A549 (cell line): ENCODE measurements around the gene TOP2A. TPM values are rescaled to one million over a fixed set of nuclear protein-coding genes. Genes with fewer than 3 reads are reported as not detected.

Experiments
- ATAC-seq, 2 experiments: fragments of 200-7000 bp in 1 of 2; fragments of >200 bp in 1 of 2; cut with Nextera tagmentation in 1 of 2; cut with Tn5 transposase in 1 of 2; 3 replicates each; pipeline versions ENCODE4 v1.8.0 to v1.9.1; 2018 to 2020; ENCODE audit warnings: mild to moderate bottlenecking in 1 of 2, moderate library complexity in 1 of 2
- CTCF ChIA-PET: fragments of 300-600 bp; sonication (Branson Sonifier 250); formaldehyde crosslinking; extraction: SDS; loops from one replicate; lab custom pipeline; 2021; ENCODE audit warnings: antibody characterized with exemption, inconsistent platforms; lab: Yijun Ruan, JAX
- POLR2A ChIA-PET: fragments of 350-600 bp; formaldehyde crosslinking; extraction: SDS; loops from one replicate; lab custom pipeline; 2021; ENCODE audit warnings: antibody characterized with exemption, inconsistent platforms; lab: Yijun Ruan, JAX
- DNase-seq, 2 experiments: peaks; one replicate each; pipeline versions ENCODE4 v3.0.0 to v3.0.0-alpha.2; 2011 to 2016; ENCODE audit warnings: low read depth in 1 of 2, low spot score in 1 of 2
- FAIRE-seq: peaks from 2 replicates; lab custom pipeline; 2011; peaks lifted over from hg19 to GRCh38; lab: Jason Lieb, UNC
- H3K27ac ChIP-seq, 2 experiments: fragments of >200 bp; sonication (Bioruptor Twin); formaldehyde crosslinking; 3 replicates each; pipeline ENCODE4 v1.5.1; 2016 to 2017
- H3K4me1 ChIP-seq: fragments of >200 bp; sonication (Bioruptor Twin); formaldehyde crosslinking; 3 replicates; pipeline ENCODE4 v1.6.1; 2016
- H3K4me2 ChIP-seq: fragments of >200 bp; sonication (Bioruptor Twin); formaldehyde crosslinking; 3 replicates; pipeline ENCODE4 v1.6.1; 2016
- H3K4me3 ChIP-seq: fragments of >200 bp; sonication (Bioruptor Twin); formaldehyde crosslinking; 3 replicates; pipeline ENCODE4 v1.5.1; 2016
- H3K9me3 ChIP-seq: fragments of >200 bp; sonication (Bioruptor Twin); formaldehyde crosslinking; 3 replicates; pipeline ENCODE4 v1.6.1; 2016
- BHLHE40 ChIP-seq: IDR thresholded peaks from 2 replicates; pipeline ENCODE4 v1.6.1; 2012; ENCODE audit warnings: low read depth, low read length, inconsistent platforms
- CEBPB ChIP-seq, 2 experiments: fragments of >200 bp in 1 of 2; sonication (Bioruptor Twin) in 1 of 2; formaldehyde crosslinking in 1 of 2; IDR thresholded peaks; 2 replicates each; pipeline ENCODE4 v1.6.1; 2012 to 2016
- CHD2 ChIP-seq: fragments of 150-350 bp; IDR thresholded peaks from 2 replicates; pipeline ENCODE4 v1.6.1; 2014; ENCODE audit warnings: low read length; ENCODE audit not compliant: partially characterized antibody
- CTCF ChIP-seq: fragments of >200 bp; sonication (Bioruptor Twin); formaldehyde crosslinking; IDR thresholded peaks from 3 replicates; pipeline ENCODE4 v1.5.1; 2016
- EHF ChIP-seq: fragments of 250-450 bp; sonication (Bioruptor Pico); IDR thresholded peaks from 2 replicates; pipeline ENCODE4 v1.5.0; 2020; ENCODE audit warnings: mild to moderate bottlenecking
- FOSL2 ChIP-seq, 2 experiments: fragments of 450-650 bp in 1 of 2; fragments of >200 bp in 1 of 2; sonication (Bioruptor Twin) in 1 of 2; formaldehyde crosslinking; IDR thresholded peaks; 2 replicates each; pipeline versions ENCODE4 v1.5.0 to v1.6.1; 2016 to 2020; ENCODE audit warnings: mild to moderate bottlenecking in 1 of 2, moderate library complexity in 1 of 2
- FOXS1 ChIP-seq: fragments of 250-450 bp; sonication (Bioruptor Pico); IDR thresholded peaks from 2 replicates; pipeline ENCODE4 v1.5.0; 2020; ENCODE audit warnings: mild to moderate bottlenecking, moderate library complexity
- HOXA7 ChIP-seq: fragments of 250-450 bp; sonication (Bioruptor Pico); IDR thresholded peaks from 2 replicates; pipeline ENCODE4 v1.5.0; 2020; ENCODE audit warnings: mild to moderate bottlenecking, moderate library complexity
- HOXB13 ChIP-seq: fragments of 250-450 bp; sonication (Bioruptor Pico); IDR thresholded peaks from 2 replicates; pipeline ENCODE4 v1.5.0; 2020; ENCODE audit warnings: low read depth, mild to moderate bottlenecking, moderate library complexity
- HOXB5 ChIP-seq: fragments of 250-450 bp; sonication (Bioruptor Pico); IDR thresholded peaks from 2 replicates; pipeline ENCODE4 v1.5.0; 2020; ENCODE audit warnings: mild to moderate bottlenecking, moderate library complexity
- JUNB ChIP-seq: fragments of >200 bp; sonication (Bioruptor Twin); formaldehyde crosslinking; IDR thresholded peaks from 2 replicates; pipeline ENCODE4 v1.6.1; 2016
- KDM1A ChIP-seq: fragments of 200-600 bp; sonication (generic); IDR thresholded peaks from 2 replicates; pipeline ENCODE4 v1.6.1; 2016; ENCODE audit warnings: low read depth, mild to moderate bottlenecking
- KDM5A ChIP-seq: fragments of 200-600 bp; sonication (generic); IDR thresholded peaks from 2 replicates; pipeline ENCODE4 v1.6.1; 2016; ENCODE audit warnings: antibody characterized with exemption, mild to moderate bottlenecking
- MYC ChIP-seq: IDR thresholded peaks from 2 replicates; pipeline ENCODE4 v1.6.1; 2012; ENCODE audit warnings: mild to moderate bottlenecking, inconsistent platforms, low read length, improper control_type of control experiment, borderline replicate concordance
- NFE2L2 ChIP-seq: fragments of 150-350 bp; conservative IDR thresholded peaks from 2 replicates; pipeline ENCODE4 v1.6.1; 2014; ENCODE audit warnings: low read length
- NPAS2 ChIP-seq: fragments of 250-450 bp; sonication (Bioruptor Pico); IDR thresholded peaks from 2 replicates; pipeline ENCODE4 v1.8.0; 2022; ENCODE audit warnings: mild to moderate bottlenecking, moderate library complexity, borderline replicate concordance
- NR3C1 ChIP-seq: fragments of >200 bp; sonication (Bioruptor Twin); formaldehyde crosslinking; IDR thresholded peaks from 3 replicates; pipeline ENCODE4 v1.6.1; 2017
- PHF8 ChIP-seq: fragments of 200-600 bp; sonication (generic); IDR thresholded peaks from 2 replicates; pipeline ENCODE4 v1.6.1; 2016; ENCODE audit warnings: low read depth, mild to moderate bottlenecking, antibody characterized with exemption, moderate library complexity, borderline replicate concordance
- POLR2A ChIP-seq: IDR thresholded peaks from 2 replicates; pipeline ENCODE4 v1.6.1; 2012; ENCODE audit warnings: mild to moderate bottlenecking, low read length
- RARB ChIP-seq: fragments of 250-450 bp; sonication (Bioruptor Pico); IDR thresholded peaks from 2 replicates; pipeline ENCODE4 v1.8.0; 2021; ENCODE audit warnings: mild to moderate bottlenecking, moderate library complexity
- RFX5 ChIP-seq: fragments of 450-650 bp; IDR thresholded peaks from 2 replicates; pipeline ENCODE4 v1.7.1; 2014; ENCODE audit warnings: antibody characterized with exemption, mild to moderate bottlenecking, moderate library complexity
- RNF2 ChIP-seq: fragments of 200-600 bp; sonication (generic); IDR thresholded peaks from 2 replicates; pipeline ENCODE4 v1.6.1; 2016; ENCODE audit warnings: low read depth, mild to moderate bottlenecking, antibody characterized with exemption, moderate library complexity, borderline replicate concordance
- SREBF2 ChIP-seq: fragments of 450-650 bp; IDR thresholded peaks from 2 replicates; pipeline ENCODE4 v1.6.1; 2014; ENCODE audit warnings: mild to moderate bottlenecking, moderate library complexity
- TFCP2L1 ChIP-seq: fragments of 250-450 bp; sonication (Bioruptor Pico); IDR thresholded peaks from 2 replicates; pipeline ENCODE4 v1.5.0; 2021; ENCODE audit warnings: mild to moderate bottlenecking
- ZFP36 ChIP-seq: fragments of 450-650 bp; IDR thresholded peaks from 2 replicates; pipeline ENCODE4 v1.6.1; 2014; ENCODE audit warnings: borderline replicate concordance; ENCODE audit not compliant: partially characterized antibody
- ZNF302 ChIP-seq: fragments of 250-450 bp; sonication (Bioruptor Pico); IDR thresholded peaks from 2 replicates; pipeline ENCODE4 v1.9.0; 2021; ENCODE audit warnings: inconsistent platforms, mild to moderate bottlenecking, moderate library complexity
- ZSCAN20 ChIP-seq: fragments of 250-450 bp; sonication (Bioruptor Pico); IDR thresholded peaks from 2 replicates; pipeline ENCODE4 v1.8.0; 2022; ENCODE audit warnings: mild to moderate bottlenecking, moderate library complexity
- WGBS: methylation state at CpG from one replicate; pipeline ENCODE4 v1.1.6; 2017; ENCODE audit errors: missing lambda C conversion rate; 5-methylcytosine and 5-hydroxymethylcytosine counted together
- polyA plus RNA-seq, 4 experiments: library from polyadenylated mRNA; depleted of rRNA in 3 of 4; stranded (reverse); fragments of >200 nt; fragmentation: RNase III in 1 of 4; extraction: RNeasy Plus Mini Kit Qiagen cat#74134 plus additional on column Dnase treatment in 1 of 4; gene quantifications; 2 replicates in 3 of 4; 3 replicates in 1 of 4; pipeline ENCODE4 v1.2.3, GENCODE V29; 2011 to 2017
- TF ChIP-seq, protein P1 (sequence below): fragments of 250-450 bp; sonication (Bioruptor Pico); IDR thresholded peaks from 2 replicates; pipeline ENCODE4 v1.5.0; 2020; ENCODE audit warnings: low read depth, mild to moderate bottlenecking, moderate library complexity

TOP2A gene
- polyA plus RNA-seq, 2 of the 4 experiments (the other 2 are of a cell fraction) = 226 to 416 TPM

DNA sequence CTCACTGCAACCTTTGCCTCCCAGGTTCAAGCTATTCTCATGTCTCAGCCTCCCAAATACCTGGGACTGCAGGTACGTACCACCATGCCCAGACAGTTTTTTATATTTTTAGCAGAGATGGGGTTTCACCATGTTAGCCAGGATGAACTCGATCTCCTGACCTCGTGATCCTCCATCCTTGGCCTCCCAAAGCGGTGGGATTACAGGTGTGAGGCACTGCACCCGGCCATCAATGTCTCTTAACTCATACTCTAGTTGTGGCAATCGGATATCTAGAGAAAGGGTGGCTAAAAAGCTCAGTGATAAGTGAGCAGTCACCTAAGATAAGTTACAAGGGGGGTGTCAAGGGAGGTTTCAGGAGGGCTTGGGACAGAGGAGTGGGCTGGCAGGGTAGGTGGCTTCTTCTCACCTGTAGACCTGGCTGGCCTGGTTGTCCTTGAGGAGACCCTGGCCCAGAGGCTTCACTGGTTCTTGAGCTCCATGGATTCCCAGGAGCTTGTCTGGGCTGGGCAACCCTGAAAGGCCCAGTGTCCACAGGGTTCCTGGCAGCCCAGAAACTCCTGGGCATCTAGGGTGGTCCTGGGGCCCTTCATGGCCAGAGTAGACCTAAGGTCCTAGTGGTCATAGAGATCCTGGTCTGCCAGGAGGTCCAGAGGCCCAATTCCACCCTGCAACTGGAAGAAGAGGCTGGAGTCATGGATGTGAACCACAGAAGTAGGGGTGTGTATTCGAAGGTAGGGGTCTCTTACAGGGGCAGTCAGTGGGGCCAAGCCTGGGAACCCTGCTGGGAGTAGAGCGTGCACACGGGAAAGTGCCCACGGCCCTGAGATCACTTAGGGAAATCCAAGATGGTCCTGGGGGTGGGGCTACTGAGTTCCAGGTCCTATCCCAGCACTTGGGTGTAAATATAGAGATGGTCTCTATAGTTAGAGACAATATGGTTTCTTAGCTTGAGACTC, 12.9 kb upstream of the TOP2A start:
- WGBS = 58% methylated on average over 10 of the region's 10 CpGs
- CTCF ChIA-PET = interaction anchor here (0.5 to 7.5 kb wide), 13 partner anchors 11 to 140 kb away, joined by 3 to 99 read pairs (median 3); partner anchors contain the start of genes GJD3, IGFBP4 and TOP2A
- 0 out of 3 replicates have a peak, but pooled peaks cover 3% of the 10 kb centered on the region for H3K4me1 ChIP-seq
- no peak for DNase-seq
- no peak for FAIRE-seq
- H3K4me3 ChIP-seq = no peak overlapping the region
- no peaks in the 10 kb centered on the region for H3K9me3 ChIP-seq
- H3K4me2 ChIP-seq = no peak overlapping the region
- no peak overlapping the region for H3K27ac ChIP-seq
- POLR2A ChIA-PET = no interaction called here
- ATAC-seq = no peak
- no peak for TF ChIP-seq KDM1A
- no peak for TF ChIP-seq FOXS1
- TF ChIP-seq PHF8 = no peak
- TF ChIP-seq RARB (CRISPR knock-in tag) = no peak
- TF ChIP-seq NFE2L2 = no peak
- TF ChIP-seq RFX5 = no peak
- TF ChIP-seq JUNB = no peak
- TF ChIP-seq, protein P1, sequence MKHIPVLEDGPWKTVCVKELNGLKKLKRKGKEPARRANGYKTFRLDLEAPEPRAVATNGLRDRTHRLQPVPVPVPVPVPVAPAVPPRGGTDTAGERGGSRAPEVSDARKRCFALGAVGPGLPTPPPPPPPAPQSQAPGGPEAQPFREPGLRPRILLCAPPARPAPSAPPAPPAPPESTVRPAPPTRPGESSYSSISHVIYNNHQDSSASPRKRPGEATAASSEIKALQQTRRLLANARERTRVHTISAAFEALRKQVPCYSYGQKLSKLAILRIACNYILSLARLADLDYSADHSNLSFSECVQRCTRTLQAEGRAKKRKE (CRISPR knock-in tag) = no peak
- no peak for TF ChIP-seq POLR2A
- no peak for TF ChIP-seq NR3C1
- TF ChIP-seq NPAS2 (CRISPR knock-in tag) = no peak

DNA sequence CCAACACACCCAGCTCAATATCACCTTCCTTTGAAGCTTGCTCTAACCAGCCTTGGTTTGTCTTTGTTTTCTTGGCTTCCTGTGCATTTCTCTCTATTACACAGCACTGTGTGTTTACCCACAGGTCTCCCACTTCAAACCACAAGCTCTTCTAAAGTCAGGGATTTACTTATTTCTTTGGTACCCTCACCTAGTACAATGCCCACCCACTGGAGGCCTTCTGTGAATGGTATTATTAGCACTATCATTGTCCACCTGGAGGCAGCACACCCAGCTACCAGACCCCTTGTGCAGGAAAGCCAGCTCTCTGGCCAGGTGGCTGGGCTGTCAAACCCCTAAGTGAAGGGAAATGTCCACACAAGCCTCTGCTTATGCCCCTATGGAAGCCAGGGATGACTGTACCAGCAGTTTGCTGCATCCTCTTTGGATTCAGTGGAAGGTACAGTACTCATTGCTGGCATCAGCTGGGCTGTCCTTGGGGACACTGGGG, 9.4 kb upstream of the TOP2A start:
- no peak for TF ChIP-seq HOXA7 (CRISPR knock-in tag)
- TF ChIP-seq KDM5A = no peak
- no peak for TF ChIP-seq NFE2L2
- TF ChIP-seq BHLHE40 = no peak
- TF ChIP-seq ZFP36 = no peak
- no peak for TF ChIP-seq ZNF302 (CRISPR knock-in tag)
- no peak for TF ChIP-seq RFX5
- no peak for TF ChIP-seq CHD2
- Histone ChIP-seq H3K4me1 (peaks cover 12% of the 10 kb centered on the region), H3K4me2 (no peak overlapping the region), H3K9me3 (no peaks in the 10 kb centered on the region), H3K4me3 (no peak overlapping the region), H3K27ac (no peak overlapping the region)
- ChIA-PET POLR2A (interaction anchor here (0.5 kb wide), 1 partner anchor 36 kb away, joined by 3 read pairs; no protein-coding TSS in a partner anchor), CTCF (interaction anchor here (0.6 to 11.4 kb wide), 13 partner anchors 9 to 225 kb away, joined by 3 to 105 read pairs (median 4); partner anchors contain the start of genes TOP2A and WIPF2)
- FAIRE-seq (no peak), DNase-seq (no peak), ATAC-seq (no peak)

- no peak overlapping the region for H3K4me2 ChIP-seq
- H3K4me1 ChIP-seq = peaks cover 12% of the 10 kb centered on the region
- FAIRE-seq = no peak
- ATAC-seq = peak in 1 of 2 experiments; percentile 28; a peak in 1 of 6 replicates
- TF ChIP-seq RNF2 (no peak), ZSCAN20 (CRISPR knock-in tag) (no peak), RARB (CRISPR knock-in tag) (no peak), HOXA7 (CRISPR knock-in tag) (no peak), HOXB13 (CRISPR knock-in tag) (no peak), SREBF2 (no peak), EHF (CRISPR knock-in tag) (no peak), KDM5A (no peak), CTCF (no peak), FOSL2 (IDR thresholded peaks at IDR 0.05) (no peak), FOSL2 (CRISPR knock-in tag; IDR thresholded peaks at IDR 0.05) (no peak), MYC (no peak), HOXB5 (CRISPR knock-in tag) (no peak), TFCP2L1 (CRISPR knock-in tag) (no peak), BHLHE40 (no peak), CEBPB (IDR thresholded peaks at IDR 0.05) (no peak), FOXS1 (no peak)
- no peaks in the 10 kb centered on the region for H3K9me3 ChIP-seq
- WGBS = 62% methylated on average over 4 of the region's 4 CpGs
- H3K4me3 ChIP-seq = no peak overlapping the region
- POLR2A ChIA-PET = no interaction called here
- CTCF ChIA-PET = interaction anchor here (1.0 to 11.4 kb wide), 8 partner anchors 10 to 223 kb away, joined by 3 to 105 read pairs (median 5); no protein-coding TSS in a partner anchor
- no peak for DNase-seq
- no peak overlapping the region for H3K27ac ChIP-seq
Measured at GRCh38 chr17:40425741-40426140, 8.0 kb upstream of the TOP2A start.
